Prostate gland (tissue), 2 donors: ENCODE measurements around the gene KRCC1.

Experiments used
- POLR2A ChIP-seq: fragments of 450-650 bp; IDR thresholded peaks from one replicate; pipeline ENCODE4 v1.6.1; 2016; ENCODE audit warnings: antibody characterized with exemption, mild to moderate bottlenecking
- POLR2AphosphoS5 ChIP-seq: sonication (generic); formaldehyde crosslinking; IDR thresholded peaks from one replicate; pipeline ENCODE4 v1.6.1; 2017; ENCODE audit warnings: antibody characterized with exemption
- TF ChIP-seq, protein P1 (sequence below), 4 experiments: fragments of 200-600 bp in 2 of 4; fragments of 450-650 bp in 2 of 4; sonication (generic) in 2 of 4; IDR thresholded peaks; 1 replicate in 3 of 4; 2 replicates in 1 of 4; pipeline ENCODE4 v1.5.1; 2016 to 2019; ENCODE audit warnings: antibody characterized with exemption in 4 of 4, mild to moderate bottlenecking in 2 of 4, moderate library complexity in 2 of 4

DNA sequence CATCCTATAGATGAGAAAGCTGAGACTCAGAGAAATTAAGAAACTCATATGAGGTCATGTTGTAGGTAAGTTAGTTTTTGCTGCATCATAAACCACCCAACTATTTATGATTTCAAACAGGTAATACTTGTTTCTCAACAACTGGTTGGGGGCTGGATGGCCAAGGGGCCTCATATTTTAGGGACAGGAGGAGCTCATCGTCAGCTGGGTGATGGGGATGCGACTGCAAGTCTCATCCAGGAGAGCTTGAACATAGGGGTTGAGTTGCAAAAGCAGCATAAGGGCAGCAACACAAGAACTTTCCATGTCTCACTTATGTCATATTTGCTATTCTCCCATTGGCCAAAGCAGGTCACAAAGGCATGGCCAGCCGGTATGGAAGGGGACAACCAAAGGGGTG lies 35.6 kb downstream of the KRCC1 start:
- TF ChIP-seq, protein P1, sequence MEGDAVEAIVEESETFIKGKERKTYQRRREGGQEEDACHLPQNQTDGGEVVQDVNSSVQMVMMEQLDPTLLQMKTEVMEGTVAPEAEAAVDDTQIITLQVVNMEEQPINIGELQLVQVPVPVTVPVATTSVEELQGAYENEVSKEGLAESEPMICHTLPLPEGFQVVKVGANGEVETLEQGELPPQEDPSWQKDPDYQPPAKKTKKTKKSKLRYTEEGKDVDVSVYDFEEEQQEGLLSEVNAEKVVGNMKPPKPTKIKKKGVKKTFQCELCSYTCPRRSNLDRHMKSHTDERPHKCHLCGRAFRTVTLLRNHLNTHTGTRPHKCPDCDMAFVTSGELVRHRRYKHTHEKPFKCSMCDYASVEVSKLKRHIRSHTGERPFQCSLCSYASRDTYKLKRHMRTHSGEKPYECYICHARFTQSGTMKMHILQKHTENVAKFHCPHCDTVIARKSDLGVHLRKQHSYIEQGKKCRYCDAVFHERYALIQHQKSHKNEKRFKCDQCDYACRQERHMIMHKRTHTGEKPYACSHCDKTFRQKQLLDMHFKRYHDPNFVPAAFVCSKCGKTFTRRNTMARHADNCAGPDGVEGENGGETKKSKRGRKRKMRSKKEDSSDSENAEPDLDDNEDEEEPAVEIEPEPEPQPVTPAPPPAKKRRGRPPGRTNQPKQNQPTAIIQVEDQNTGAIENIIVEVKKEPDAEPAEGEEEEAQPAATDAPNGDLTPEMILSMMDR (IDR thresholded peaks at IDR 0.05): no peak
- no peak for TF ChIP-seq POLR2A
- TF ChIP-seq POLR2AphosphoS5: no peak
